GM10248 (cell line): ENCODE measurements around the gene CH25H.

Experiments used
- CTCF ChIA-PET: fragments of 300-600 bp; sonication (Branson Sonifier 250); formaldehyde crosslinking; extraction: SDS; loops from one replicate; lab custom pipeline; 2021; ENCODE audit warnings: antibody characterized with exemption; lab: Yijun Ruan, JAX
- POLR2A ChIA-PET: fragments of 350-650 bp; sonication (Branson Sonifier 250); formaldehyde crosslinking; extraction: SDS; loops from one replicate; lab custom pipeline; 2020; ENCODE audit warnings: antibody characterized with exemption; lab: Yijun Ruan, JAX
- DNase-seq: peaks from one replicate; pipeline ENCODE4 v3.0.0; 2012; ENCODE audit errors: extremely low spot score
- TF ChIP-seq, protein P1 (sequence below): IDR thresholded peaks from 2 replicates; pipeline ENCODE4 v1.5.1; 2012; ENCODE audit warnings: mild to moderate bottlenecking, low read depth; ENCODE audit errors: extremely low read depth, missing control alignments, control extremely low read depth

CH25H gene

DNA sequence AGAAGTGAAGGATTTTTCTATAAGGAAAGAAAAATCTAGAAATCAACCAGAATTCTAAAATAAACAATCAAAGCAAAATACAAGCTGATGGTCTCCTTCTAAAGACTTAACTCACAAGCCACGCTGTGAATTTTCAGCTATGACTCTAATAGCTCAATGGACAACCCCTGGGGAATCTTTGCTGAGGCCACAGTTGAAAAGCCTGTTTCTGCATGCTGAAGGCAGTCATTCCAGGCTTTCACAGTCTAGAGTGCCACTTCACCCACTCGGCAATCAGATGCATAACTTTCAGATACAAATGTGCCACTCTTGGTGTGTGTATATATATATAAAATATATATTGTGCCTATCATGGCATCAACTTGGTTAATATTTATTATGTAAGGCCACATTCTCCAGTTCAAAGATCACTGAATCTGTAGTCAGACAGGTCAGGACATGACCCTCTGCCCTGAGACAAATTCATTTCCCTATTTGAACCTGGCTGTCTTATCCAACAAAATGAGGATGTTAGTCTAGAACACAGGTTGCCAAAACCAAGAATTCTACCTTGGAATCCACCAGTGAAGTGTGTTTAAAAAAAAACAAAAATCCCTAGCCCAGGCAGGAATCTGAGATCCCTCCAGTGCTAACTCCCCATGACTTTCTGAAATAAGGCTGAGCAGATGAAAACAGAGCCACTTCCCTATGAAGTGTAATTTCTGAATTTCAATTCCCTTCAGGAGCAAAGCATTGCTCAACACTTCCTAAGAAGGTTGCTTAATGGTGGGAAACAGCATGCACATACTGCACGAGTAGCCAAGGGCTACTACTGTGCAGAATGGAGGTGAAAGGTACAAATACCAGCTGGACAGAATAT lies 34.6 kb upstream of the CH25H start:
- no peak for DNase-seq
- ChIA-PET POLR2A (interaction anchor here (0.6 kb wide), 2 partner anchors 8 to 10 kb away, joined by 3 to 4 read pairs; partner anchors contain the start of gene LIPA), CTCF (interaction anchor here (0.8 to 7.7 kb wide), 14 partner anchors 9 to 309 kb away, joined by 3 to 54 read pairs (median 4); partner anchors contain the start of gene LIPA)
- TF ChIP-seq, protein P1, sequence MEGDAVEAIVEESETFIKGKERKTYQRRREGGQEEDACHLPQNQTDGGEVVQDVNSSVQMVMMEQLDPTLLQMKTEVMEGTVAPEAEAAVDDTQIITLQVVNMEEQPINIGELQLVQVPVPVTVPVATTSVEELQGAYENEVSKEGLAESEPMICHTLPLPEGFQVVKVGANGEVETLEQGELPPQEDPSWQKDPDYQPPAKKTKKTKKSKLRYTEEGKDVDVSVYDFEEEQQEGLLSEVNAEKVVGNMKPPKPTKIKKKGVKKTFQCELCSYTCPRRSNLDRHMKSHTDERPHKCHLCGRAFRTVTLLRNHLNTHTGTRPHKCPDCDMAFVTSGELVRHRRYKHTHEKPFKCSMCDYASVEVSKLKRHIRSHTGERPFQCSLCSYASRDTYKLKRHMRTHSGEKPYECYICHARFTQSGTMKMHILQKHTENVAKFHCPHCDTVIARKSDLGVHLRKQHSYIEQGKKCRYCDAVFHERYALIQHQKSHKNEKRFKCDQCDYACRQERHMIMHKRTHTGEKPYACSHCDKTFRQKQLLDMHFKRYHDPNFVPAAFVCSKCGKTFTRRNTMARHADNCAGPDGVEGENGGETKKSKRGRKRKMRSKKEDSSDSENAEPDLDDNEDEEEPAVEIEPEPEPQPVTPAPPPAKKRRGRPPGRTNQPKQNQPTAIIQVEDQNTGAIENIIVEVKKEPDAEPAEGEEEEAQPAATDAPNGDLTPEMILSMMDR, result no peak

DNA sequence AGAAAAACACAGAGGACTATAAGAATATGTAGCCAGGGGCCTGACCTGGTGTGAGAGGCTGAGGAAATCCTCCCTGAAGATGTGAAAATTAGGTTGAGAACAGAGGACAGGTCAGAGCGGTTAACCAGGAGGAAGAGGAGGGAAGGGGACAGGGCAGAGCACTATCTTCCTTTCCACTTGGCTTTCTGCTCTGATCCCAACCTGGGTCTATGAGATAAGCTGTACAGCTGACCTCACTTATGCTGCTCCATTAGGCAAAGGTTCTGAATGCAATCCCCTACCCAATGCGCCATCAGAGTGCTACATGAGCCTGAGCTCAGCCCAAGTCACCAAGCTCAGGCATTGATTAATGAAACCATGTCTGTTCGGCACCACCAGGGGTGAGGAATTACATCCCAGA lies 33.9 kb upstream of the CH25H start:
- POLR2A ChIA-PET, result interaction anchor here (0.6 kb wide), 2 partner anchors 9 to 11 kb away, joined by 3 to 4 read pairs; partner anchors contain the start of gene LIPA
- CTCF ChIA-PET, result interaction anchor here (0.9 to 7.7 kb wide), 11 partner anchors 8 to 308 kb away, joined by 3 to 54 read pairs (median 5); partner anchors contain the start of gene LIPA
- DNase-seq, result no peak

DNA sequence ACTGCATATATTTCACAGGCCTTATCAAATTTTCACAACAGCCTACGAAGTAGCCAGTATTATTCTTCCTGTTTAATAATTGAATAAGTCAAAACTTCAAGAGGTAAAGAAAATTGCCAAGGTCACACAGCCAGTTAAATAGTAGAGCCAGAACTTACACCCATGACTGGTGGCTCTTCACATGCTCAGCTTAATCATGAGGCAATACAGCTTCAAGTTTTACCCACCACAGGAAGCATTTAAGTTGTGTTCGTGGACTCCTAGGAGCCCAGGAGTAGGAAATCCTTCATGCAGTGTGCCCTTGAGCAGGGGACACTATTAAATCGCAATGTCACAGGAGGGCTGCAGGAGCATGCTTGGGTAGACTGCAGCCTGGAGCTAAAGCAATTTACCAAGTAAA lies 33.4 kb upstream of the CH25H start:
- POLR2A ChIA-PET, result no interaction called here
- TF ChIP-seq, protein P1, result no peak
- CTCF ChIA-PET, result interaction anchor here (1.0 to 7.7 kb wide), 9 partner anchors 8 to 306 kb away, joined by 3 to 54 read pairs (median 5); partner anchors contain the start of gene LIPA
- no peak for DNase-seq

More for the DNA sequence above, 33.9 kb upstream of the CH25H start:
- TF ChIP-seq, protein P1, result no peak

DNA sequence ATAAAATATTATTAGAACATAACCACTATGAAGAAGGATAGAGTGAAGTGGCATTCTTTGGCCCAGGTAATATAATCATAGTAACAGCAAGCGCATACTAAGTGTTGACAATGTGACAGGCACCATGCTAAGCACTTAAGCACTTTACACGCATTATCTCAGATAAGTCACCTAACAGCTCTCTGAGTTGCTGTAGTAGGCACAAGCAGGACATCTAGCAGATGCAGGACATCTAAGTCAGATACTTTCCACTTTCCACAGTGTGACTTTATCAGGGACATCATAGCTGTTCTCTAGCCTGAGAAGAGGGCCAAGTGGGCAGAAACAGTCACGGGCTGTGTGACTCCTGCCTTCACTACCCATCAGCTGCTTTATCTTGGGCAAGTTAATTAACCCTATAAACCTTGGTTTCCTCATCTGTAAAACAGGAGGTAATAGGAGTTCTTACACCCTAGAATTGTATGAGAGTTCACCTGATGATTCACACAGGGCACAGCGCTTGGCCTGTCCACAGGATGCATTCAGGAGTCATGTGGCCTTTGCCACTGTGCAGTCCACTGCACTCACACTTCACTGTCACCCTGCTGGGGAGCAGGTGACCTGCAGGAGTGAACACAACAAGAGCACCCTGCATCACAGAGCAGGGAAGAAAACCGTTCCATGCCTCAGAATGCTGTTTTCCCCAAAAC lies 32.0 kb upstream of the CH25H start:
- CTCF ChIA-PET, result interaction anchor here (1.8 to 7.7 kb wide), 5 partner anchors 9 to 40 kb away, joined by 4 to 54 read pairs (median 10); partner anchors contain the start of gene LIPA
- POLR2A ChIA-PET, result no interaction called here

DNA sequence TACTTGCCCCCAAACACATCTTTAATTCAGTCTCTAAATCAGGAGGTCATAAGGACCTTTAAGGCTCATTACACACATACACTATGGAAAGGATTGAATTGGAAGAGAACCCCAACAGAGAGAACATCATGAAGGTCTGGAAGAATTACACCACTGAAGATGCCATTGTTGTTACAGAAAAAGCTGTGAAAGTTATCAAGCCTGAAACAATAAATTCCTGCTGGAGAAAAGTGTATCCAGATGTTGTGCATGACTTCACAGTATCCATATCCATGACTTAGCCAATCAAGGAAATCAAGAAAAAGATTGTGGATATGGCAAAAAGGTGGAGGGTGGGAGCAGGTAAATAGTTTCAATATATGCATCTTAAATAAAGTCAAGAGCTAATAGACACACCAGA lies 30.7 kb upstream of the CH25H start:
- TF ChIP-seq, protein P1, result no peak
- ChIA-PET CTCF (interaction anchor here (0.8 to 7.7 kb wide), 5 partner anchors 8 to 39 kb away, joined by 3 to 54 read pairs (median 4); partner anchors contain the start of gene LIPA), POLR2A (no interaction called here)
- DNase-seq, result no peak

More for the DNA sequence above, 32.0 kb upstream of the CH25H start:
- DNase-seq, result no peak
- TF ChIP-seq, protein P1, result no peak
